Calu3 (cell line): ENCODE results near the gene SEPTIN10. TPM values are rescaled to one million over a fixed set of nuclear protein-coding genes. Genes with fewer than 3 reads are reported as not detected.
"Not testable (repeated sequence)": the region's sequence is repeated elsewhere in the genome, so short reads cannot be mapped to it uniquely, and the experiment has no call there.

Experiments
- BruUV-seq: library from RNA; stranded (reverse); fragments of 400-500 nt; replicated peaks from 2 replicates; lab custom pipeline; 2021; lab: Mats Ljungman, UMichigan
- CTCF ChIA-PET: fragments of 300-600 bp; sonication (Branson Sonifier 250); formaldehyde crosslinking; loops from one replicate; lab custom pipeline; 2022; ENCODE audit warnings: antibody characterized with exemption; lab: Charles Lee
- DNase-seq: peaks from one replicate; pipeline ENCODE4 v3.0.0; 2022
- H3K27ac Mint-ChIP-seq: one replicate; pipeline ENCODE4 v1.8.0; 2022; ENCODE audit warnings: mixed read lengths; ENCODE audit not compliant: unreplicated experiment
- H3K27me3 Mint-ChIP-seq: one replicate; pipeline ENCODE4 v1.8.0; 2022; ENCODE audit warnings: mixed read lengths; ENCODE audit not compliant: unreplicated experiment
- H3K36me3 Mint-ChIP-seq: one replicate; pipeline ENCODE4 v1.8.0; 2022; ENCODE audit warnings: mild to moderate bottlenecking, moderate library complexity, mixed read lengths; ENCODE audit not compliant: insufficient read depth, unreplicated experiment
- H3K4me1 Mint-ChIP-seq: one replicate; pipeline ENCODE4 v1.8.0; 2022; ENCODE audit warnings: mild to moderate bottlenecking, low read depth, mixed read lengths; ENCODE audit not compliant: unreplicated experiment
- H3K4me3 Mint-ChIP-seq: one replicate; pipeline ENCODE4 v1.8.0; 2022; ENCODE audit warnings: mild to moderate bottlenecking, low read depth, moderate library complexity, mixed read lengths; ENCODE audit not compliant: unreplicated experiment
- H3K9me3 Mint-ChIP-seq: one replicate; pipeline ENCODE4 v1.8.0; 2022; ENCODE audit warnings: low read depth, mixed read lengths; ENCODE audit not compliant: unreplicated experiment
- CTCF ChIP-seq: fragments of 200-600 bp; IDR thresholded peaks from one replicate; pipeline ENCODE4 v1.8.0; 2022; ENCODE audit warnings: antibody characterized with exemption; ENCODE audit not compliant: unreplicated experiment
- intact Hi-C: fragments of 100-400 bp; cut with micrococcal nuclease; formaldehyde crosslinking; loops from one replicate; pipeline ENCODE4 v1.10.0; 2022; ENCODE audit not compliant: unreplicated experiment
- total RNA-seq: library from RNA; stranded (reverse); gene quantifications from 2 replicates; pipeline ENCODE4 v1.2.3, GENCODE V29; 2022

The SEPTIN10 gene
- total RNA-seq, 1 experiment from 2014 or later, result 72.2 TPM

- TF ChIP-seq CTCF, result no peak
- H3K4me1 Mint-ChIP-seq, result peaks cover 14% of the 10 kb centered on the region
- no peak for DNase-seq
- intact Hi-C loops, result no loop called here
- H3K27me3 Mint-ChIP-seq, result no peaks in the 10 kb centered on the region
- peak overlapping the region; percentile 39 for H3K27ac Mint-ChIP-seq
- BruUV-seq, result no TSS peak
- H3K36me3 Mint-ChIP-seq, result peaks cover 5% of the 10 kb centered on the region
- H3K9me3 Mint-ChIP-seq, result no peaks in the 10 kb centered on the region
- CTCF ChIA-PET, result no interaction called here
- no peak overlapping the region for H3K4me3 Mint-ChIP-seq
Observed at GRCh38 chr2:109586687-109587086, 27.1 kb downstream of the SEPTIN10 start.

- TF ChIP-seq CTCF, result no peak
- CTCF ChIA-PET, result no interaction called here
- Mint-ChIP-seq H3K9me3 (no peaks in the 10 kb centered on the region), H3K4me3 (no peak overlapping the region), H3K27me3 (no peaks in the 10 kb centered on the region), H3K36me3 (no peaks in the 10 kb centered on the region), H3K4me1 (no peaks in the 10 kb centered on the region), H3K27ac (no peak overlapping the region)
- intact Hi-C loops, result no loop called here
- no peak for DNase-seq
- no TSS peak for BruUV-seq
Observed at GRCh38 chr2:109582928-109583895, 30.6 kb downstream of the SEPTIN10 start.

- H3K27ac Mint-ChIP-seq, H3K4me3 Mint-ChIP-seq, H3K36me3 Mint-ChIP-seq, H3K4me1 Mint-ChIP-seq, intact Hi-C loops, H3K27me3 Mint-ChIP-seq, CTCF ChIA-PET, H3K9me3 Mint-ChIP-seq, DNase-seq, BruUV-seq: not testable (repeated sequence)
Observed at GRCh38 chr2:109577630-109578029, 36.1 kb downstream of the SEPTIN10 start.

- no peak for DNase-seq
- H3K36me3 Mint-ChIP-seq, result peaks cover 5% of the 10 kb centered on the region
- H3K4me1 Mint-ChIP-seq, result no peaks in the 10 kb centered on the region
- no peak for TF ChIP-seq CTCF
- BruUV-seq, result no TSS peak
- no peak overlapping the region for H3K27ac Mint-ChIP-seq
- no peaks in the 10 kb centered on the region for H3K27me3 Mint-ChIP-seq
- CTCF ChIA-PET, result no interaction called here
- intact Hi-C loops, result no loop called here
- H3K4me3 Mint-ChIP-seq, result no peak overlapping the region
- H3K9me3 Mint-ChIP-seq, result no peaks in the 10 kb centered on the region
Observed at GRCh38 chr2:109575373-109575772, 38.4 kb downstream of the SEPTIN10 start.
